Ammon's horn (tissue), 1 donor: ENCODE results near the gene BTBD9.

Source experiments
- DNase-seq: peaks from one replicate; pipeline ENCODE4 v3.0.0-alpha.2; 2016; ENCODE audit warnings: low spot score

The BTBD9 gene

DNA sequence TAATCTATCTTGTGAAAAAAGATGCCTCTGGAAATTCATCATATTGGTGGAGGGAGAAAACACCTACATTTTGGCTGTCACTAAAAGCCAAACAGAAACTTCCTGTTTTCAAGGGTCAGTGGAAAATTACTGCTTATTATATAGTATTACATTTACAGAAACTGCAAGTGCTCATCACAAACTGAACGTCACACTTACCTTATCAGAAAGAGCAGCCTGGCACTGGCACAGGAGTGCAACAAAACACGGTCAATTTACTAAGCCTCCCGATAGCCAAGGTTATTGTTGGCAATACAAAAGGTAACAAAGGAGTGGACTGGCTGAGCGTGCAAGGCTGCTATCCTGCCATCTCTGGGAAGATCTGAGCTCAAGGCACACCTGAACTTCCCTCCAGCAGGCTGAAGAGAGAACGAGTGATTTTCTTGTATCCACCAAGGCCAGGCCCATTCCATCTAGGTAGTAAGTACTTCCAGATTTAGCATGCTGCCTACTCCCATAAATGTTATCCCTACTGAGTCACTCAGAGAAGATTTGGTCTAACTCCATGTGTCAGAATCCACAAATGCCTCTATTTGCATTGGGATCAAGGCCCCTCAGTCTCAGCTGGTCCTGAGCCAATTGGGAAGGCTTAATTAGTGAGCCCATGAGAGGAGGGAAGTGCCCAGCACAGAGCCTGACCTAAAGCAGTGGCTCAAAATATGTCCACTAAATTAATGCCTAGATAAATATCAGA, 399.8 kb downstream of the BTBD9 start:
- no peak for DNase-seq

DNA sequence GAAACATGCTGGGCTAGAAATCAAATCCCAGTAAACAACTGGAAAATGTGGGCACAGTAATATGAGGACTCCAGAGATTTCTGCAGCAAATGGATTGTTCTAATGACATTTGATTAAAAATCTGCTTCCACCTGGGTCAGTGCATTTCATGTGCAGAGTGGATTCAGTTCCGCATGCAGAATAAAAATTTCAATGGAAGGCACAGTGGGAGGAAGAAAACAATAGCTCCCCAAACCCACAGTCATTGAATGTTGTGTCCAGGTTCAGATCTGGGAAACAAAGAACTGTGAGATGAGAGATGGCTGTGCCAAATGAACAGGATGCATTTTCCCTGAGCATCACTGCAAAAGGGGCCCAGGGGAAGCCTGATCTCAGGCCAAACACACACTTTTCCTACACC, 403.1 kb downstream of the BTBD9 start:
- DNase-seq = no peak

DNA sequence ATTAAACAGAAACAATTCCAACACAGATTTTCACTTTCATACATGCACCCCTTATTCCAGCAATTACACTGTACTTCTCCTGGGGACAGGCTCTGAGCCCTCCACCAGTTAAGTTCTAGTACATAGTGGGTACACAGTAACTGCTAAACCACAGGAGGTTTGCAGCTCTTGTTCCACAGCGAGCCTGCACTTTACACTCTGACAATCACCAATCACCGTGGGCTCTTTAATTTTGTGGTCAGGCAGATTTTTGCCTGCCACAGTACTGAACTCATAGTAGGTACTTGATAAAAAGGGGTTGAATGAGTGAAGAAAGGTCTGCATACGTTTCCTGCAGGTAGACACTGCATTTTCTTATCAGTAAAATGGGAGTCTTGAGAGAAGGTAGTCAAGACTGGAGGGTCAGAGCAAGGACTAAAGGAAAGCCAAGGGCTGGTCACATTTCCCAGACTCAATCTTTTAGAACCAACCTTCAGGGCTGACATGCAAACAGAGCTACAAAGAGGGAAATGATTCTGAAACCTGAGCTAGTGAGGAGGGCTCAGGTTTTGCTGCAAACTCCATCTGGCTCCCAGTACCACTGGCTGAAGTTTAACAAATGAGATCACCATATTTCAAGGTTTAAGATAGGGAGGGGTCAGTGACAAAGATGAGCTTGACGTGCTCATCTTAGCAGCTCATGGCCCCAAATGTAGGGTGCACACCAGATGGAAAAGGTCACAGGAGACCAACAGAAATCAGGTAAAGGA, 404.6 kb downstream of the BTBD9 start:
- DNase-seq = no peak

DNA sequence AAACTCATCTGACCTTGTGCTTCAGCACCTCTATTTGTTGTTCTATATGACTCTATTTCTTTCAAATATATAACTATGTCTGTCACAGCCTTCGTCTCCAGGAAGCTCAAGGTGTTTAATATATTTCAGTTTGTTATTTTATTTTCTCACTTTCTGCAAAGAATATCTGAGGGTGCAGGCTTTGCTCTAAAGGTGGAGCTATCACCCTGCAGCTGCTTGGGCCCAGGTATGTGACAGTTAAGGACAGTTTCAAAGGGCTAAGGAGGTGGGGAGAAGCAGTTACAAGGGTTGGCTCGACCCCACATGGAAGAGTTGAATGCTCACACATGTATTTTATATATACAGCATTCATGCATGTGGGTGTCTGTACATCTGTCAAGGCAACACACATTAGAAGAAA, 405.6 kb downstream of the BTBD9 start:
- DNase-seq = no peak

DNA sequence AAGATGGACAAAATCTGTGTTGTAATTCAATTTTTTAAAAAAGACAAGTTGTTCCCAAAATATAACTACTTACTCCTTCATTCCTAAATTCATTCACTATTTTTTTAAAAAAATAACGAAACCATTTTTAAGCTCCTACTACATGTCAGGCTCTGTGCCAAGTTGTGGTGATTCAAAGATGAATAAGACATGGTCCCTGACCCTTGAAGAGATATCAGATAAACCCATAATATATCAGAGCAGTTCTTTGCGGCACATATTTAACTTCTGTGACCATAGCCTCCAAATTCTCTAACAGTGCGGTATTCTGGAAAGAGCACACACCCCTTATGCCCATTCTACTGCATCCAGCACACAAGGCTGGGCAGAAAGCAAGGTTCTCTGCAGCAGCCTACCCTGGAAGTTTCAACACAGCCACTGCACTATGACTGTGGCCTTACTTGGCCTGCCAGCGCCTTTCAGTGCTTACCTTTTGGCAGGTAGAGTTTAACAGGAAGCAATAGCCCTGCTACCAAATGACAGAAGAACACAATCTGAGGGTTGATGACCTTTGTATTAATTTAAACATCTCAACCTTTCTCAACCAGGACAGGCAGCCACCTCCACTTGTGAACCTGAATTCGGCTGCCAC, 406.5 kb downstream of the BTBD9 start:
- no peak for DNase-seq

DNA sequence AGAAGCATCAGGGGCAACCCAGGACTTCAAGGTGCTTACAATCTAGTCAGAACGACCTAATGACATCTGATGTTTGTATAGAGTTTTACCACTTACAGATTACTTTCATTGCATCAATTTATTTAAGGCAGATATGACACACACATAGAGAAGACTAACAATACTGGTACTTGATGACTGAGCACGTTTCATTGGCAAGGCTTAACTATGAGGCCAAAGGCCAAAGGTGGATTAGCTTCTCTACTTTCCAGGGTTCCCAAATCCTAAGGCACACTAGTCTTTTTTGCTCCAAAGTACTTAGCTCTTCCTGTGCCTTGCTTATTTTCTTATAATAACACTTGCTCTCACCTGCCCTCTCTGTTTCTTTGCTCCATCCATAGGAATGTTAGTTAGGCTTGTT, 414.0 kb downstream of the BTBD9 start:
- no peak for DNase-seq

DNA sequence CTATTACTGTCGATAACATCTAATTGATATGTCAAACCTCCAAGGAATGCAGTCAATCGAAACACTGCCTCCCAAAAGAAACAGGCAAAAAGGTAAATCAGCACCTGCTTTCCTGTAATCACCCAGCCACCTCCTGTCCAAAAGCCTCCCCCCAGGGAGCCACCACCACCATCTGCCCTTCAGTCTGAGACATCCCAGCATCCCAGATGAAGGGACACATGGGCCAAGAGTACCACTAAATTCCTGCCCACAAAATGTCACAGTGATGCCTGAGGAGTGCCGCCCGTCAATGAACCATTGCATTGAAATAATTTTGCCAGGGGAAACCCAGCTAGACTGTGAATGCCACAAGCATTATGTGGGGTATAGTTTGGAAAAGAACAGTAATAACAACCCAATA, 418.5 kb downstream of the BTBD9 start:
- no peak for DNase-seq

DNA sequence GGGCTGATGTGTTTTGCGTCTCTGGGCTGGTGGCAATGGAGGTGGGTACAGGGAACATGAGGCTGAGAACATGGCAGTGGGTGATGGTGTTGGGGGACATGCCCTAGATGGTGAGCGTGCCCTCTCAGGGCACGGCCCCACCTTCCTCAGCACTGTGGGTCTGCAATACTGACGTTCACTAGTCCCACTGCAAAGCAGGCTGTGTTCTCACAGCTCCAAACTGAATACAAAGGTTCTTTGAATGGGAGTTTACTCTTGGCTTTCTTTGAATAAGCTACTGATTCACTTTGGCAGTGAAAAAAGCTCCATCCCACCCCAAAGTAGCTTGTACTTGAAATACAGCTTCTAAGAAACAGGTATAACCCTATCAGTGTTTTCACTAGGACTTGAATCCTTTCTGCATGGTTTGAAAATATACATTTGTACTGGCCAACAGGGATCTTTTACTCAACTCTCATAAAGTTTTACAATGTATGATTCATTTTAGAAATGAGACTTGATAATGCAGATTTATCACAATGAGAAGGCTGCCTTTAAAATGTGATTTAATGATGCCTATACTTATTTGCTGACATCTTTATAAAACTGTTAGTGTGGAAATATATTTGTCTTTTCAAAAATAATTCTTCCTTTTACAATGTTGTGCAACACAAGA, 419.5 kb downstream of the BTBD9 start:
- DNase-seq = peak; percentile 84

DNA sequence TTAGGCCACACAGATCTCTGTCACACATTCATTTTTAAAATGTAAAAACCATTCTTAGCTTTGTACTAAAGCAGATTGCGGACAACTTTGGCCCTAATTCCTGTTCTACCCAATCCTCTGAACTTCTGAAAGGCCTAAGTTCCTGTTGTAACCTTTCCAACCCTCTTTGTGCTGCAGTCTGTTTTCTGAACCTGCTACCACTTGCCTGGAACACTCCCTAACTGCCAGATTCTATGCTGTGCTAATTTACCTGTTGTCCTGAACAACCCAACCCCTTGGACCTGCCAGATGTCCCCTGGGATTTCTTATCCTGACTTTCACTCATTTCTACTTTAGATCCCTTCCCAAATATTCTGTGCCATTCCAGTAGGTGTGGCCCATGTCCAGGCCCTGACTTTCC, 421.5 kb downstream of the BTBD9 start:
- DNase-seq = no peak

DNA sequence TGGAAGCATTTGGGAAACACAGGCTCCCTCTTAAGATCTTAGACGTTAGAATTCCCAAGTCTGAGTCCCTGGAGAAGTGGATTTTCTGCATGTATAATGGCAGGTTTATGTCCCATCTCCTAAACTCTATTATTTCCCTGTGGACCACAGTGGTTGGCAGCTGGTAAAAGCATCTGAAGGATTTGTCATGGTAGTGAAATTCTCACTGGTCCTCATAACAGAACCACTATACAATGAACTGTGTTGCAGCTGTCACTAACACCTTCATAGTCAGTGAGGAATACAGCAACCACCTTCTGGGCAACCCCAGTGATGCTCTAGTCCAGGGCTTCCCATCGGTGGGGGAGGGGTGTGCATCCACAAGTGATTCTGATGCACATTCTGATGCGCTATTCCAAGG, 423.3 kb downstream of the BTBD9 start:
- DNase-seq = no peak

DNA sequence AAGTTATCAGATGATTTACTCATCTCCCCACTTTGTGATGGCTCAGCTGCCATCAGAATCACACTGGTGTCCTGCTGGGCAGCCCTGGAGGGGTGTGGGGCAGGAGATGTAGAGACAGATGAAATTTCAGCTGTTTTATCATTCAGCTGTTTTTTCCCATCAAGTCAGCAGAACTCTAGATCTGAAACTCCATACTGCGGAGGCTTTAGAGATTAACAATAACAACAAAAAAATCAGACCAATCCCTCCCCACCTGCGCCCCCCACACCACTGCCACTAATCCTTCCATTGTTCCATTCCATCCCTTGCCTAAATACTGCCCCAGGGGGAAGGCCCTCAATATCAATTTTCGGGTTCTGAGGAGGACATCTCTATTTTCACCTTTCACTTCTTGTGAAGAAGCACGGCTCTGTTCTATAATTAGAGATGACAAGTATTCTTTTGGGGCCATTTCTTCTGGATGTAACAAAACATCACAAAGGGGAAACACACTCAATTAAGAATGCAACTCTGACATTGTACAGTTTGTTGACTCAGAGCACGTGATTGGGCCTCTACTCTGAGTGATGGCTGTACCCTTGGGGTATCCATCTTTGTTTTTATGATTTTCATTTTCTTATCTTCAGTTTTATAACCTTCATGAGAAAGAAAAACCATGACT, 423.9 kb downstream of the BTBD9 start:
- DNase-seq = no peak

DNA sequence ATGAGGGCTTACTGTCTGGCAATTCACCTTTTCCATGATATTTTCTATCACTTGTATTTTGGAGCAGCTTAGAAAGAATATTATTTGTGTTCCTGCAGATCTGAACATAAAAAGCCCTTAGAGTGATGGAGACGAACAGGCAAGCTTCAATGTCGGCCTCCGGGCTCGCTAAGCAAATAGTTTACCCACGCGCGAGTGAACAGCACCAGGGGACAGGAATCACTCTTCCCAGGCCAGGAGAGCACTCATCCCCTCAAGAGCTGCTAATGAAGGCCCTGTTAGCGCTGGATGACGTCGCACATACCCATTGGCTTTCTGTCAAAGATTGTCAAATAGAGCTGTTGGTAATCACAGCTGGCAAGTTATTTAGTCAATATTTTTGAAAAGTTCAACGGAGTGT, 424.5 kb downstream of the BTBD9 start:
- peak; percentile 46 for DNase-seq

DNA sequence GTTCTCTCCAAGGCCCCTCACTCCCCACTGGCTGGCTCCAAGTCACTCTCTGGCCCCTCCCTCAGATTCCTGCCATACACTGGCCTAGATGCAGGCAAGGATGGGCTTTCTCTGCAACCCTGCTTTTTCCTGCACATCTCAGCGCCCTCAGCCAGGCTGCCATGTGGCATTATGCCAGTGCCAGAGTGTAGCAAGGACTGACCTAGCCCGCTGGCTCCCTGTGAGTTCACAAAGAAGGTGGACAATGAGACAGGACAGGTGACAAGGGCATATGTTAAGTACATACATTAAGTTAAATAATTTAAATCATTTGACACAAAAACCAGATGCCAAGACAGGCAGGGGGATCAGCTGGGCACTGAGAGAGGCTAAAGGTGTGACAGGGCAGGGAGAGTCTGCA, 425.6 kb downstream of the BTBD9 start:
- peak; percentile 36 for DNase-seq

DNA sequence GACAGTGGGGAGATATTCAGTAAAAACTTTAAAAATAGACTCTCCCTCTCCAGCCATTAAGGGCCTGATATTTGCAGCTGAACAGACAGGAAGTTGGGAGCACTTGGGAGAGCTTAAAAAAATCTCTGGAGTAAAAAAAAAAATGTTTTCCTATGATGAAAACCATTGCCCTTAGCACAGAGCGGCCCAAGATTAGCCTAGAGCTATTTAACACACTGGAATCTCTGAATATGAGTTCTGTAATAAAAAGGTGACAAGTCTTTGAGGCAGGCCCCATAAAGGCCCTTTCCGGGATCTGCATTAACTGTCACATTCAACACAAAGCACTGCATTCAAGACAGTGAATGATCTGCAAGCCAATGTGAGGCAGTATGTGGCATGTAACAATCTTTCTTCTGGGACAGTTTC, 426.5 kb downstream of the BTBD9 start:
- DNase-seq = no peak

DNA sequence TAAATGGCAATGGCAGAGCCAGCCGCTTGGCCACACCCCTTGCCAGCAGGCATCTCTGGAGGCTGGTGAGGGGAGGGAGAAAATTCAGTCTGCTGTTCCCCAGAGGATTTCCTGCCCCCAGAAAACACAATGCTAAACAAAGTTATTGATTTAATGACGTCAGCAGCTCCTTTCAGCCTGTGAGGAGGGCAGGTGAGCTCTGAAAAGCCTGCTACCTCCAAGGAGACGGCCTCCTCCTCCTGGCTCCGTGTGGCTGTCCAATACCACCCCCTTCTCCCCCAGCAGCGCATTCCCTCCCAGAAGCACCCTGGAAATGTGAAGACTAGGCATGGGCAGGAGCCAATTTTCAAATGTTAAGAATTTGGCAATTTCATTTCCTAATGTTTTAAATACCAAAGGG, 427.1 kb downstream of the BTBD9 start:
- DNase-seq = peak; percentile 75

DNA sequence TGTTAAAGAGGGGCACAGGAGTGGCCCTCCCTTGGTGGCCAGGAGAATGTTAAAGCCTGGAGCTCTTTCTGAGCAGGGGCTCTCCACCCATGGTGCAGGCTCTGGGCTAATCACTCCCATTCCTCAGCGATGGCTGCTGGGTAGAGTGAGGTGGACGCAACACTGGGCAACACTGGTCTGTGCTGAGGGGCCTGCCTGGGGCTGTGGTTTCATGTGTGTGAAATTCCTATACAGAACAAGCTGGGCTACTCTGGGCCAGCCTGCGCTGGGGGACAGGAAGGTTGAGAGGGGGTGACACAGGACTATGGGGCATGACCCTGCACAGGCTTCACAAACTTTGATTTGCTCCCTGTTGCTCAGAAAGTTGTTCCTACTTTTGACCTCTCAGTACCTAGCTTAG, 427.6 kb downstream of the BTBD9 start:
- DNase-seq = no peak

DNA sequence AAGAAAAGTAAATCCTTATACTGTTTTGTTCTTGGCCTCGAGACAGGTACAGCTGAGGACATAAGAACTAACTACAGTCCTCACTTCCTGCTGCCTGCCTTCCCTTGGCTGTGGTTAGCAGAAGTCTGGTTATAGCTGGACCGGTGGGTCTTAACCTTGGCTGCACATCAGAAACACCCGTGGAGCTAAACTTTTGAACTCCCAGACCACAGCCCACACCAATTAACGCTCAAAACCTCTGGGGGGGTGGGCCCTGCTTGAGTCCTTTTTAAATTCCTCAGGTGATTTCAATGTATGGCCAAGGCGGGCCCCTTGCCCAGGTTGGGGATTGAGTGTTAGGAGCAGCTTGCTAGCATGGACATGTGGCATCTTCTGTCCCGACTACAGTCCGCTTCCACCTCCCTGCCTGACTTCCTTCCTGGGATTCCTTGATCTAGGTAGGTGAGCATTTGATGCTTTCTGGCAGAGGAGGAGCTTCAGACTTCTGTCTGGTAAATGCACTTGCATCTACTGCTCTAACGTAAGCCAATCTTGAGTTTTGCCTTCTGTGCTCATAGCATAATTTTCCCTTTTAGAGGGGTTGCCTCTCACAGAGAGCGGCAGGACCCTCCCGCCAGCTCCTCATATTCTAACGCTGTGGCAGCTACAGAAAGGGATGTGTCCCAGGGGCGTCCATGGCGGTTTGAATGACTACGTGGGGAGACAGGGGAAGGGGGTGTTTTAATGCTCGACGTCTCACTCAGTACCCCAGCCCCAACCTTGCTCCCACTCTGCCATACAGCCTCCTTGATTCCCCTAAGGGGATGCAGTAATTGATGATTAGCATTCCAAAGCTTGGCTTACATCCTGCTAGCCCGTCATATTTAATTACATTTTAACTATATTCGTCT, 430.1 kb downstream of the BTBD9 start:
- no peak for DNase-seq

DNA sequence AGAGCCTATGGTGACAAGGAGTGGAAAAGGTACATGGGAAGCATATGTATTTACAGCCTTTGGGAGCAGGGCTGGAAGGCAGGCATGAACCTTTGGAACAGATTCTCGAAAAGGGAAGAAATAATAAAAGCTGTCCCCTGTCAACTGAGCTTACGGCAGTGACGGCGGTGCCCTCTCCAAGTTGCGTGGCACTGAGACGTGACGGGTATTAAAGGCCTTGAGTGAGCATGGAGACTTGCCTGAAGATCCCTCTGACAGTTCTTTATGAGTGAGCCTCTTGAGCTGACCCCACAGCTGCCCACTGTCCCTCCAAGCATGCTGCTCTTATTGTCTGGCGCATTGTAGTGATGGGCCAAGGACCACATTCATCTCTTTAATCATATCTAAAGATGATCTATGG, 431.7 kb downstream of the BTBD9 start:
- no peak for DNase-seq

DNA sequence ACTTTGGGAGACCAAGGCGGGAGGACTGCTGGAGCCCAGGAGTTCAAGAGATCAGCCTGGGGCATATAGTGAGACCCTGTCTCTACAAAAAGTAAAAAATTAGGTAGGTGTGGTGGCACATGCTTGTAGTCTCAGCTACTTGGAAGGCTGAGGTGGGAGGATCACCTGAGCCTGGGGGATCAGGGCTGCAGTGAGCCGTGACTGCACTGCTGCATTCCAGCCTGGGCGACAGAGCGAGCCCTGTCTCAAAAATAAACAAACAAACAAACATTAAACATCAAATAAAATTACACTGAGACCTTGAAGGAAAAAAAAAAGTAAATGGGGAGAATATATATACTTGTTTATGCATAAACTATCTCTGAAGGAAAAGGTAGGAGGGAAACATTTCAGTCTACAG, 432.4 kb downstream of the BTBD9 start:
- DNase-seq = no peak

DNA sequence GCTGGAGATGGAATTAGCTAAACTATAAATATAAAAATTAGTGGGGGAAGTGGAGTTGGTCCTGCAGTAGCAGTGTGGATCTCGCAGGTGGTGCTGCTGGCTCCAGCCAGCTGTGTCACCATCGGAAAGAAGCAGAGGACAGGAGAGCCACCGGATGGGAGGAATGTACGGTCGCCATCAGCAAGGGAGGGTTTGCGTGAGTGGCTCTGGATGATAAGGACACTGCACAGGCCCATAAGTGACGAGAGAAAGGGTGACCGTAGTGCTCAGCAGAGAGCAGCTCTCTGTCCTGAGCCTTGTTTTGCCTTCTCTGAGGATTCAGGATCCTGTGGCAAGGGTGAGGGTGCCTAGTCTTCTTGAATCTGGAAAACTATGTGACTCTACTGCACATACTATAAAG, 441.5 kb downstream of the BTBD9 start:
- DNase-seq = no peak

DNA sequence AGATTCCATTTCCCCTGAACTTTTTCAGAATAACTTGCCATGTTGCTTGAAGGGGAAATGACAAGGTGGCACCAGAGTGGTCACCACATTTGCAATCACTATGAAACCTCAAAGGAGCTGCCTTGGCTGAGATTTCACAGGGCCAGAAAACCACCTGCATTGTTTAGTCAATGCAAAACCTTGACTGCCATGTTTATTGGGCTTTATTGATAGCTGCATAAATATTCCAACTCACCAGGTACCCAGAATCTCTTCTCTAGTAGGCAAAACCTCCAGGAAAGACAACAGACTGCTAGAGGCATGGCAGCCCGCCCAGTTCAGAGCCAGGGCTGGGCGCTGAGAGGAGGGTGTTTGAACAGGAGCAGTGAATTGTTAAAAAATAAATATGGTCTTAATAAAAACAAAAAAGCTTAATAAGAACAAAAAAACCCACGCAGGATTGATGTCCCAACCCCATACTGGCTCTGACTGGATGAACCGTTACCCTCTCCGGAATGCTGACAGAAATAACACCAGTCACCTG, 444.6 kb downstream of the BTBD9 start:
- DNase-seq = no peak
